HL-60/S4 (cell line): ENCODE data around the gene SMKR1.

Source experiments
- in situ Hi-C: fragments of 300-500 bp; cut with MboI; formaldehyde crosslinking; loops from 2 replicates; pipeline ENCODE4 v1.14.3; 2022; ENCODE audit warnings: low sequenced_read_pairs

SMKR1 gene

DNA sequence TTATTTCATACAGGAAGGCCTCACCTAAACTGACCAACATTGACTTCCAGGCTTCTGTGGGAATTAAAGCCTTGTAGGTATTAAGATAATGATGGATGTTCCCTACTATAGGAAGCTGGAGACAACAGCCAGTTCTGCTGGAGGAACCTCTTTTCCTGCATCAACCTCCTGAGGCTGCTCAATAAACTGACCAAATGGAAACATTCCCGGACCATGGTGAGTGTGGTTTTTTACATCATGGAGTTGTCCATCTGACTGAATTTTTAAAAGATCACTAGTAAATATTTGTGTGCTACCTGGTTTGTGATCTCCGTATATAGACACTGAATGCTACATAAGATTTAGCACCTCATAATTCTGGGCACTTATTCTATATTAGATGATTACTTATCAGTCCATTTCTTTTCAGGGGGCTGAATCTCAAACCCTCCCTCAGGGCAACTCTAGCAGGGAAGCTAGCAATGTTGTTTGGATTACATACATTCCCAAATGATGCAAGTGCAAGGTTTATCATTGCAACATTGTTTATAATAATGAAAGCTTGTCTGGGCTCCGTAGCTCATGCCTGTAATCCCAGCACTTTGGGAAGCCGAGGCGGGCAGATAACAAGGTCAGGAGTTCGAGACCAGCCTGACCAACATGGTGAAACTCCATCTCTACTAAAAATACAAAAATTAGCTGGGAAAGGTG is 21.5 kb upstream of the SMKR1 start:
- in situ Hi-C loops = loop anchor here (25.0 kb wide), 1 partner anchor 531 kb away; no protein-coding TSS in a partner anchor

DNA sequence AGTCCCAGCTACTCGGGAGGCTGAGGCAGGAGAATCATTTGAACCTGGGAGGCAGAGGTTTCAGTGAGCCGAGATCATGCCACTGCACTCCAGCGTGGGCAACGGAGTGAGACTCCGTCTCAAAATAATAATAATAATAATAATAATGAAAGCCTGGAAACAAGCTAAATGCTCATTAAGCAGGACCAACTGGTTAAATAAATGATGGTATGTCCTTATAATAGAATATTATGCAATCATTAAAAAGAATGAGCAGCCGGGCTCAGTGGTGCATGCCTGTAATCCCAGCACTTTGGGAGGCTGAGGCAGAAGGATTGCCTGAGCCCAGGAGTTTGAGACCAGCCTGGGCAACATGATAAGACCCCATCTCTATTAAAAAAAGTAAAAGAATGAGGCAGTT is 21.0 kb upstream of the SMKR1 start:
- in situ Hi-C loops = loop anchor here (25.0 kb wide), 1 partner anchor 531 kb away; no protein-coding TSS in a partner anchor

DNA sequence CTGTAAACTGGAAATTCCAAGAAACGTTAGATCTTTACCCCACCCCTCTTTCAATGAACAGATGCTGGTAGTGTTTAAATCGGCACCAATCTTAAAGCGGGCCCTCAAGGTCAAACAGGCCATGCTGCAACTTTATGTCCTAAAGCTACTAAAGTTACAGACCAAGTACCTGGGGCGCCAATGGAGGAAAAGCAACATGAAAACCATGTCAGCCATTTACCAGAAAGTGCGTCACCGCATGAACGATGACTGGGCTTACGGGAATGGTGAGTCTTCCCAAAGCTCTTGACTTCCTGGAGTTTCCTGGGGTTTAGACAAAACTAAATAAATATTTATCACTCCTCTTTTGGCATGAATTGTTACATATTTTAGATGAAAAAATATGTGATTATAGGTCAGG is 19.6 kb upstream of the SMKR1 start:
- in situ Hi-C loops = loop anchor here (25.0 kb wide), 1 partner anchor 530 kb away; no protein-coding TSS in a partner anchor

GRCh38 chr7:129489491-129489890 is 12.8 kb upstream of the SMKR1 start:
- in situ Hi-C loops = loop anchor here (25.0 kb wide), 1 partner anchor 523 kb away; no protein-coding TSS in a partner anchor

GRCh38 chr7:129492391-129492790 is 9.9 kb upstream of the SMKR1 start:
- in situ Hi-C loops = loop anchor here (25.0 kb wide), 1 partner anchor 520 kb away; no protein-coding TSS in a partner anchor

GRCh38 chr7:129493555-129493954 is 8.8 kb upstream of the SMKR1 start:
- in situ Hi-C loops = loop anchor here (25.0 kb wide), 1 partner anchor 519 kb away; no protein-coding TSS in a partner anchor

DNA sequence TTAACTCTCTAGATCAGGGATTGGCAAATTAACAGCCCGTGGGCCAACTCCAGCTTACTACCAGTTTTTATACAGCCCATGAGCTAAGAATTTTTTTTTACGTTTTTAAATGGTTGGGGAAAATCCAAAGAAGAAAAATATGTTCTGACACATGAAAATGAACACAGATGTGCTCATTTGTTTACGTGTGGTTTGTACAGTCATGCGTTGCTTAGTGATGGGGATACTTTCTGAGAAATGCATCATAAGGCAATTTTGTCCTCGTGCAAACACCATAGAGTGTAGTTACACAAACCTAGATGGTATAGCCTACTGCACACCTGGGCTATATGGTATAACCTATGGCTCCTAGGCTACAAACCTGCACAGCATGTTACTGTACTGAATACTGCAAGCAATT is 8.3 kb upstream of the SMKR1 start:
- in situ Hi-C loops = loop anchor here (25.0 kb wide), 1 partner anchor 518 kb away; no protein-coding TSS in a partner anchor

DNA sequence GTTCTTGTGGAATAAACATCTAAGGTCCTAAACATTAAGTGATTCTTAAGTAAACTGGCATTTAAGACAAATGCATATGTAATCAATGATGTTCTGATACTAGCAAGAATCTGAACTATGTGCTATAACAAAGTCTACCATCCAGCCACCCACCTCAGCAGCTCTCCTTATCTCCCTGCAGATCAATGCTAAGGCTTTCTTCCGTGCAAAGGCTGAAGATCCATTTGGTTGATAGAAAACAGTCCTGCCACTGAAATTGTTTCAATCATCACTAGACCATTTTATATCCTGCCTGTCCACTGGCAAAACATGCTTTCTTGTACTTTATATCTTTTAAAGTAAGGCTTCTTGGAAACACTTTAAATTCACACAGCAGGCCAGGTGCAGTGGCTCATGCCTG is 6.3 kb upstream of the SMKR1 start:
- in situ Hi-C loops = loop anchor here (25.0 kb wide), 1 partner anchor 516 kb away; no protein-coding TSS in a partner anchor

GRCh38 chr7:129496653-129497052 is 5.7 kb upstream of the SMKR1 start:
- in situ Hi-C loops = loop anchor here (25.0 kb wide), 1 partner anchor 516 kb away; no protein-coding TSS in a partner anchor

DNA sequence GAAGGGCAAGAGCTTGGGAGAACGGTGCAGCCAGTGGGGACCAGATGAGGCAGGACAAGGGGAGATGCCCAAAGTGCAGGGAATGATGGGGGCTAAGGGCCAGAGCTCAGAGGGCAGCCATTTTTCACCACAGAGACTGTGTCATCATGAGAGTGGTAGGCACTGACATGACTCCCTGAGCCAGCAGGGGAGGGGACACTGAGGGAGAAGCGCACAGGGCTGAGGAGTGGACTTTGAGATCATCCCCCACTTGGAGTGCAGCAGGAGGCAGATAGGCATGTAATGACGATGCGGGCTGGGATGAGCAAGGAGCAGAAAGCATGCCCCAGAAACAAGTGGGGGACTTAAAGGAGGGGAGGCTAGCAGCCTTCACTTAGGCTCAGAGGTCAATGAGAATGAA is 5.2 kb upstream of the SMKR1 start:
- in situ Hi-C loops = loop anchor here (25.0 kb wide), 1 partner anchor 515 kb away; no protein-coding TSS in a partner anchor

- in situ Hi-C loops = loop anchor here (25.0 kb wide), 1 partner anchor 514 kb away; no protein-coding TSS in a partner anchor
These were observed 4.3 kb upstream of the SMKR1 start for GRCh38 chr7:129498021-129498420.

GRCh38 chr7:129499999-129500398 is 2.3 kb upstream of the SMKR1 start:
- in situ Hi-C loops = loop anchor here (25.0 kb wide), 1 partner anchor 512 kb away; no protein-coding TSS in a partner anchor

- in situ Hi-C loops = no loop called here
These were observed 666 bp downstream of the SMKR1 start for GRCh38 chr7:129502708-129503685.

DNA sequence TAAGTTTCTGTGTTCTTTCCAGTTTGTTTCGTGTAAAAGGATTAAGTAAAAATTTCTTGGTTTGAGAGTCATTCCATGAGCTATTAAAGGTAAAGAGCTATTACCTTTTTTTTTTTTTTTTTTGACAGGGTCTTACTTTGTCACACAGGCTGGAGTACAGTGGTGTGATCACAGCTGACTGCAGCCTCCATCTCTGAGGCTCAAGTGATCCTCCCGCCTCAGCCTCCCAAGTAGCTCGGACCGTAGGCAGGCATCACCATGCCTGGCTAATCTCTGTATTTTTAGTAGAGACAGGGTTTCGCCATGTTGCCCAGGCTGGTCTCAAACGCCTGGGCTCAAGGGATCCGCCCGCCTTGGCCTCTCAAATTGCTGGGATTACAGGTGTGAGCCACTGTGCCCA is 1.4 kb downstream of the SMKR1 start:
- in situ Hi-C loops = no loop called here

GRCh38 chr7:129512192-129512591 is 9.9 kb downstream of the SMKR1 start:
- in situ Hi-C loops = no loop called here

DNA sequence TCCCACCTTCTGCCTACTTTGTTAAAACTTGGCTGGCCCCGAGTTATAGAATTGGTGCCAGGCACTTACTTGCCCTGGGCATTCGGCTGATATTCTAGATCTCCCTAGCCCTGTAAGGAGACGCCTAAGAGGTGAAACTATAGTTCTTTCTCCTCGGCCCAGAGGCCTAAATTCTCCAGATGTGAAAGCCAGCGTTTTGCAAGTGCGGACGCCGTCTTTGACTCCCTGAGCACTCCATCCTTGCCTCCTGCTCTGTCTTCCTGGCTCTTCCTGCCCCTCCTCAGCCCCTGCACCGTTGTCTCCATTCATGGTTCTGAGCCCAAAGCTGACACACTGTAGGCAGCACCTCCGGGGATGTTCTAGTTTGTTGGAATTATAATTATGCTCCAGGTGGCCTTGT is 11.2 kb downstream of the SMKR1 start:
- in situ Hi-C loops = no loop called here

- in situ Hi-C loops = no loop called here
These were observed 12.4 kb downstream of the SMKR1 start for GRCh38 chr7:129514683-129515082.

DNA sequence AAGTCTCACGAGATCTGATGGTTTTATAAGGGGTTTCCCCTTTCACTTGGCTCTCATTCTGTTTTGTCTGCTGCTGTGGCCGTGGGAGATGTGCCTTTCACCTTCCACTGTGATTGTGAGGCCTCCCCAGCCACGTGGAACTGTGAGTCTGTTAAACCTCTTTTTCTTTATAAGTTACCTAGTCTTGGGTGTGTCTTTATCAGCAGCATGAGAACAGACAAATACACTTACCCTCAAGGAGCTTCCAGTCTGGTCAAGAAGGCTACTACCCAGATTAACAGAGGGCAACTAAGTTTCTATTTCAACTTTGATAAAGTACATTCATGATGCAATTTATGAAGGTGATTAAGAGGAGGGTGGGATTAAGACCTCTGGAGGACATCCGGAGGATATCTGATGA is 13.1 kb downstream of the SMKR1 start:
- in situ Hi-C loops = no loop called here

GRCh38 chr7:129517931-129518330 is 15.6 kb downstream of the SMKR1 start:
- in situ Hi-C loops = no loop called here

- in situ Hi-C loops = no loop called here
These were observed 17.1 kb downstream of the SMKR1 start for GRCh38 chr7:129519464-129519863.
